Right lobe of liver (tissue), 6 donors: Measurements from ENCODE around the gene ADCYAP1. TPM values are rescaled to one million over a fixed set of nuclear protein-coding genes. Genes with fewer than 3 reads are reported as not detected.

Source experiments
- ATAC-seq, 4 donors: fragments of 200-7000 bp; cut with Tn5 transposase; one replicate each; pipeline ENCODE4 v1.9.1; 2020; ENCODE audit warnings: mild to moderate bottlenecking in 4 of 4, moderate library complexity in 4 of 4
- DNase-seq, 3 donors: peaks; one replicate each; pipeline ENCODE4 v3.0.0-alpha.2; 2020
- H3K27ac ChIP-seq, 3 donors: fragments of 200-600 bp; one replicate each; pipeline ENCODE4 v1.8.0; 2022
- H3K27me3 ChIP-seq, 2 donors: fragments of 200-600 bp; one replicate each; pipeline ENCODE4 v1.8.0; 2022
- H3K36me3 ChIP-seq, 4 donors: fragments of 200-600 bp; sonication (generic) in 1 of 4; one replicate each; pipeline versions ENCODE4 v1.5.1 to v1.8.0; 2017 to 2022; ENCODE audit warnings: control low read depth in 1 of 4
- H3K4me1 ChIP-seq, 4 donors: fragments of 200-600 bp; sonication (generic) in 1 of 4; one replicate each; pipeline versions ENCODE4 v1.5.1 to v1.8.0; 2017 to 2022; ENCODE audit warnings: control low read depth in 1 of 4
- H3K4me3 ChIP-seq, 3 donors: fragments of 200-600 bp; one replicate each; pipeline ENCODE4 v1.8.0; 2022
- H3K9me3 ChIP-seq, 4 donors: fragments of 200-600 bp; sonication (generic) in 1 of 4; one replicate each; pipeline versions ENCODE4 v1.5.1 to v1.8.0; 2017 to 2022; ENCODE audit warnings: control low read depth in 1 of 4
- POLR2A ChIP-seq: fragments of 450-650 bp; IDR thresholded peaks from one replicate; pipeline ENCODE4 v1.6.1; 2017; ENCODE audit warnings: antibody characterized with exemption, mild to moderate bottlenecking
- WGBS: methylation state at CpG from one replicate; pipeline ENCODE4 v1.1.6; 2018; ENCODE audit warnings: low coverage, low lambda C conversion rate; ENCODE audit not compliant: insufficient coverage; ENCODE audit errors: missing lambda C conversion rate; 5-methylcytosine and 5-hydroxymethylcytosine counted together
- intact Hi-C, 2 donors: fragments of 100-400 bp; cut with DNase I; formaldehyde crosslinking; loops; one replicate each; pipeline versions ENCODE4 v1.11.2 to v1.14.1; 2022
- total RNA-seq, 6 experiments: library from RNA; depleted of rRNA in 2 of 6; stranded (reverse); fragments of >200 nt in 2 of 6; fragmentation: NEBNext Ultra II Directional in 3 of 6; extraction: Animal tissue kit (Norgen Biotek cat#: 25700) in 3 of 6; gene quantifications; one replicate each; pipeline versions ENCODE4 v1.1.0 to v1.2.4, GENCODE V29; 2016 to 2023
- TF ChIP-seq, protein P1 (sequence below), 4 donors: fragments of 200-600 bp in 3 of 4; fragments of 450-650 bp in 1 of 4; IDR thresholded peaks; one replicate each; pipeline versions ENCODE4 v1.5.1 to v1.8.0; 2016 to 2022; ENCODE audit warnings: antibody characterized with exemption in 4 of 4, mild to moderate bottlenecking in 2 of 4
- donor health status: DM: no; HTN: yes; CAD: no.
- donor health status: DM: no; HTN: no; CAD: no.
- donor health status: DM: no; HTN: no; CAD: no.
- donor health status: DM: no; HTN: yes; CAD: no.
- donor health status: DM: no; HTN: yes; CAD: no.

The ADCYAP1 gene
- total RNA-seq, 6 experiments from 2014 or later = 0.12 TPM; not detected in 5

DNA sequence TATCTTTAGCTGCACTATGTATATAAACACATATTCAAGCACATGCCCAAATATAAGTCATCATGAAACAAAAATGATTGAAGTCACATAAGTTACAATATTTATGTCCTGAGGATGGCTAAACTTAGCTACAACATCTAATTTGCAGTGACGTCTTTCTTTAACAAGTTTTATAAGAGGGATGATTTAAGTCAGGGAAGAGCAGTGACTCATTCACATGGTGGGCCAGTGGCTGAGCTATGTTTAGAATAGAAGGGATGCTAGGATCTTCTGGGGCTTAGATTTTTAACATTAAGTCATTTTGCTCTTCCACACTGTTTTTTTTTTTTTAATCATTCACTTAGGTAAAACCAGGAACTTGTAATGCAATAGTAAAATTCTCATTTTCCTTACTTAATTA is 22.3 kb downstream of the ADCYAP1 start:
- TF ChIP-seq POLR2A = no peak
- TF ChIP-seq, protein P1, sequence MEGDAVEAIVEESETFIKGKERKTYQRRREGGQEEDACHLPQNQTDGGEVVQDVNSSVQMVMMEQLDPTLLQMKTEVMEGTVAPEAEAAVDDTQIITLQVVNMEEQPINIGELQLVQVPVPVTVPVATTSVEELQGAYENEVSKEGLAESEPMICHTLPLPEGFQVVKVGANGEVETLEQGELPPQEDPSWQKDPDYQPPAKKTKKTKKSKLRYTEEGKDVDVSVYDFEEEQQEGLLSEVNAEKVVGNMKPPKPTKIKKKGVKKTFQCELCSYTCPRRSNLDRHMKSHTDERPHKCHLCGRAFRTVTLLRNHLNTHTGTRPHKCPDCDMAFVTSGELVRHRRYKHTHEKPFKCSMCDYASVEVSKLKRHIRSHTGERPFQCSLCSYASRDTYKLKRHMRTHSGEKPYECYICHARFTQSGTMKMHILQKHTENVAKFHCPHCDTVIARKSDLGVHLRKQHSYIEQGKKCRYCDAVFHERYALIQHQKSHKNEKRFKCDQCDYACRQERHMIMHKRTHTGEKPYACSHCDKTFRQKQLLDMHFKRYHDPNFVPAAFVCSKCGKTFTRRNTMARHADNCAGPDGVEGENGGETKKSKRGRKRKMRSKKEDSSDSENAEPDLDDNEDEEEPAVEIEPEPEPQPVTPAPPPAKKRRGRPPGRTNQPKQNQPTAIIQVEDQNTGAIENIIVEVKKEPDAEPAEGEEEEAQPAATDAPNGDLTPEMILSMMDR (IDR thresholded peaks at IDR 0.05) = no peak
- 60% methylated on average over 1 of the region's 1 CpG for WGBS
- no peak overlapping the region for H3K27ac ChIP-seq
- DNase-seq = no peak
- intact Hi-C loops = no loop called here
- H3K4me1 ChIP-seq = no peaks in the 10 kb centered on the region
- no peak overlapping the region for H3K4me3 ChIP-seq
- no peaks in the 10 kb centered on the region for H3K27me3 ChIP-seq
- H3K36me3 ChIP-seq = no peaks in the 10 kb centered on the region
- H3K9me3 ChIP-seq = no peaks in the 10 kb centered on the region
- no peak for ATAC-seq

DNA sequence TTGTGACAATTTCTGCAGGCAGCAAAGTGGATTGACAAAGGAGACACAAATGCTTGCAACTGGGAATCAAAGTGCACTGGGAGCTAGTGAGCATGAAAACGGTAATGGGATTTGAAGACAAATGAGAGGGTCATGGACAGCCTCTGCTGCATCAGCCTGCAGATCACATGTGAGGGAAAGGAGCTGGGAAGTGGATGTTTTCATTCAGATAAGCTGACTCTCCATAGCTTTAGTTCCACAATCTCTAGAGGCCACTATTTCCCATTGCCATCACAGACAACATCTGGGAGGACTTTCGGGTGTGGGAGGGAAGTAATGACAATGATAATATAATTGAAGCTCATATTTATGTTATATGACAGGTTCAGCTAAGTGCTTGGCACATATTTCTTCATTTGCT is 28.4 kb downstream of the ADCYAP1 start:
- Histone ChIP-seq H3K27ac (no peak overlapping the region), H3K36me3 (no peaks in the 10 kb centered on the region), H3K4me3 (no peak overlapping the region), H3K27me3 (no peaks in the 10 kb centered on the region), H3K9me3 (no peaks in the 10 kb centered on the region), H3K4me1 (no peaks in the 10 kb centered on the region)
- WGBS = 12% methylated on average over 2 of the region's 2 CpGs
- ATAC-seq = no peak
- no peak for TF ChIP-seq POLR2A
- no peak for DNase-seq
- intact Hi-C loops = no loop called here

DNA sequence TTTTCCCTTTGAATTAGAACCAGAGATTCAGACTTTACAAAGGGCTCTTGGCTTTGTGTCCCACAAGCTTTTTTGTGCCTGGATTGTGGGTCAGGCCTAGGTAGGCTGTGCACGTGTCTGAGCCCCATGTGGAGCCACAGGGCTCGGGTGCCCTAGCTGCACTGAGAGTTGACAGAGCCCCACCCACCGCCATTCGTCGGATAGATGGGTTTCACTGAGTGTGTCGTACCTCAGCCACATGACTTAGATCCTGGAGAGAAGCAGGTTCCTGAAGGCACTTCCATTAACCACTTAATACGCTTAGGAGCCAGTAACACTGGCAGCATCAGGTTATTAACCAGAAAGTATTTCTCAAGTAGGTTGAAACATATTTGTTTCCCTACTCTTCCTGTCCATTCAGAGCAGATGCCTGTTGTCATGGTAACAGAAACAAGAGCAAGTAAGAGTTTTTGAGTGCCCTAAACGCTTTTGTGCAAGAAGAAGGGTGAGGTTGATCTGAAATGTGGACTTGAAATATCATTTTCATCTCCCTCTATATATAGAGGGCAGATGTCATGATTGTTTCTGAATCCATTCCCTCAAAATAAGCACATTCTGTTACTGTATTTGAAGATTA is 30.0 kb downstream of the ADCYAP1 start:
- Histone ChIP-seq H3K36me3 (no peaks in the 10 kb centered on the region), H3K4me1 (no peaks in the 10 kb centered on the region), H3K27ac (no peak overlapping the region), H3K4me3 (no peak overlapping the region), H3K27me3 (no peaks in the 10 kb centered on the region), H3K9me3 (no peaks in the 10 kb centered on the region)
- no peak for TF ChIP-seq POLR2A
- TF ChIP-seq, protein P1 (IDR thresholded peaks at IDR 0.05) = no peak
- intact Hi-C loops = no loop called here
- DNase-seq (no peak), ATAC-seq (no peak)
- 43% methylated on average over 2 of the region's 8 CpGs for WGBS

DNA sequence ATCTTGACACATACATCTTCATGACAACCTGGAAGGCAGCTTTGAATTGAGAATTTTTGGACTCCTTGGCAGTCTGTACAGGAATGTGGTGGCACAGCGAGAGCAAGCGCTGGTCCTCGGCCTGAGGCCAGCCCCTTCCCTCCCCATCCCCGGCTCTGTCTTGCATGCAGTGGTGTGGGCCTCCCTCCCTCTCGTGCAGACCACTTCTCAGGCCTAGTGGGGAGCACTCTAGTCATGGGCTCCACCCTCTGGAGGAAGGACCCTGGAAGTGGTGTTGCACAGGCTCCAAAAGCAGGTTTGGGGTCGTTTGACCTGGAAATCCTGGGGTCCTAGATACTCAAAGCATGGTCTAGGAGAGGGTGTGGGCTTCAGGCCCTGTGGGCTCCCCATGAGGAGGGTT is 32.3 kb downstream of the ADCYAP1 start:
- H3K4me3 ChIP-seq = no peak overlapping the region
- intact Hi-C loops = no loop called here
- no peaks in the 10 kb centered on the region for H3K9me3 ChIP-seq
- no peaks in the 10 kb centered on the region for H3K36me3 ChIP-seq
- 80% methylated on average over 1 of the region's 6 CpGs for WGBS
- H3K4me1 ChIP-seq = no peaks in the 10 kb centered on the region
- DNase-seq (no peak), ATAC-seq (peak in 1 of 4 donors; percentile 16)
- TF ChIP-seq POLR2A = no peak
- TF ChIP-seq, protein P1 (IDR thresholded peaks at IDR 0.05) = no peak
- H3K27me3 ChIP-seq = no peaks in the 10 kb centered on the region
- no peak overlapping the region for H3K27ac ChIP-seq

DNA sequence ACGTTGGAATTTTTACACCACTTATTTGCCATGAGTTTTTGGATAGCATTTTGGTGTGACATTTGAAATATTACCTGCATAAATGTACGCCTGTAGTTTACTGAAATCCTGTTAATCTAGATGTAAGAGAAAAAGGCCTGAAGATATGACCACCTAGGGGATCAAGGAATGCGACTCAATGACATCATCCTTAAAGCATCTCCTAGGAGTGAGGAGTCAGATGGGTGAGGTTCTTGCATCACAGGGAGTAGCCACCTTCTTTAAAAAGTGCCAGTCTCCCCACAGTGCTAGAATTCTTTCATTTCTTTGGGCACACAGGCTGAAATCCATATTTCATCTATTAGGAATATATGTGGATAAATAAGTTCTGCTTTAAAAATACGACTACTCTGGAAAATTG is 34.5 kb downstream of the ADCYAP1 start:
- H3K36me3 ChIP-seq = no peaks in the 10 kb centered on the region
- 40% methylated on average over 4 of the region's 4 CpGs for WGBS
- no peaks in the 10 kb centered on the region for H3K27me3 ChIP-seq
- no peak for TF ChIP-seq POLR2A
- no peaks in the 10 kb centered on the region for H3K9me3 ChIP-seq
- no peak overlapping the region for H3K4me3 ChIP-seq
- no peak overlapping the region for H3K27ac ChIP-seq
- DNase-seq = no peak
- no peak for ATAC-seq
- H3K4me1 ChIP-seq = no peaks in the 10 kb centered on the region
- intact Hi-C loops = no loop called here
